HG03520 (cell line): Measurements from ENCODE around the gene RIMBP2.

Experiments used
- ATAC-seq: cut with Tn5 transposase; IDR thresholded peaks from one replicate; pipeline ENCODE4 v1.9.1; 2021; ENCODE audit warnings: mild to moderate bottlenecking, moderate library complexity; ENCODE audit not compliant: unreplicated experiment

RIMBP2 gene

GRCh38 chr12:130433834-130434233 lies 282.3 kb downstream of the RIMBP2 start:
- no peak for ATAC-seq

GRCh38 chr12:130433411-130433810 lies 282.7 kb downstream of the RIMBP2 start:
- ATAC-seq: no peak

- ATAC-seq: no peak
Measured at GRCh38 chr12:130431176-130431575, 284.9 kb downstream of the RIMBP2 start.

DNA sequence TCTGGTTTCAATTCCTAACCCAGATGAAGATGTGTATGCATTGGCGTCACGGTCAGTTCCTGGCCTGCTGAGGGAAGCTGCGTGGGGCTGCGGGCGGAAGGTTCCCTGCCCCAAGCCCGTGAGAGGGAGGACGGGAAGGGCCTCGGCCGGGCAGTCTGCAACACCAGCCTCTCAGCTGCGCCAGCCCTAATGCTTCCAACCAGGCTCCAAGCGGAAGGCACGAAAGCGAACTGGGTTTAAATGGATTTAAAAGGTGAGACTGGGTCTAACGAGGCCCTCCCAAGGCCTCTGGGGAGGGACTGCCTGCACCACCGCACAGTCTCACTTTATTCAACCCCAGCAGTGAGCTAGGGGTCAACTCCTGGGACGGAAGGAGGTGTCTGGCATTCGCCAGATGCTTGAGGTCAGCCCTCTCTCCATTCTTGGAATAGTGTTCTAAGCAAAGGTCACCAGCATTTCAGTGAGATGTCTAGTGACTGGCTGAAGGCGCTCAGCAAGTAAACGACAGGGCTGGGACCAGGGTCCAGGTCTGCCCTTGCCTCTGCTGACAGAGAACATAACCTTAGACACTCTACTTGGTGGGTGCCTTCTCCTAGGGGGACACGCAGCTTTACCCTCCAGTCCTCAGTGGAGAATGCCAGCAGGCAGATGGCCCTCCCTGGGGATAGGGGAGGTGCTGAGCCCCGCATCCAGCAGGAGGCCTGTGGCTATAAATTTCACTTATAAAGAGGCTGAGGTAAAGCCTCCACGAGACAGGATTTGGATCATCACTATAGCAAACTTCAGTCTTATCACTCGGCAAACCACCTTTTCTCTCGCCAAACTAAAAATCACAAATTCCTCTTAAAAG lies 286.2 kb downstream of the RIMBP2 start:
- ATAC-seq: no peak

GRCh38 chr12:130428116-130428515 lies 288.0 kb downstream of the RIMBP2 start:
- ATAC-seq: no peak

GRCh38 chr12:130427381-130427887 lies 288.7 kb downstream of the RIMBP2 start:
- no peak for ATAC-seq

DNA sequence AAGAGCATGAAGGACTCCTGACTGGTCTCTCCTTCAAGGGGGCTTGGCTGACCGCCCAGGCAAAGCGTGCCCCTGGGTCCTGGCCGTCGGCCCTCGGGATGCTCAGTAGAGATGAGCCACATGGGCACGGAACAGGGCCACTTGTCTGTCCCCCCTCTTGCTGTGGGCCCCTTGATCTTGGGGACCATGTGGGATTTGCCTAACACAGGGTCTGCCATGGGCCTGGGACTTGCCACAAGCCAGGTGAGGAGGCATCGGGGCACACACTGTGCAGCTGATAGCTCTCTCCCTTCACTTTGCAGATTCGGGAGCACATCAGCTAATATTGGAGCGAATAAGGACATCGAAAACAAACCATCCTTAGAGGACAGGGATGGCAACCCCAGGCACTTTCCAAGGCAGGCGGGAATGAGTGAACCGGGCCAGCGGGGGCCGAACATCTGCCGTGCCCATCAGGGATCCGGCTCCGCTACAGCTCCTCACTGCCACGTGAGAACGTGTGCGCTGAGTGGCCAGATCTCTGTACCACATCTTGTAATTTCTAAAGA lies 290.3 kb downstream of the RIMBP2 start:
- ATAC-seq: no peak

DNA sequence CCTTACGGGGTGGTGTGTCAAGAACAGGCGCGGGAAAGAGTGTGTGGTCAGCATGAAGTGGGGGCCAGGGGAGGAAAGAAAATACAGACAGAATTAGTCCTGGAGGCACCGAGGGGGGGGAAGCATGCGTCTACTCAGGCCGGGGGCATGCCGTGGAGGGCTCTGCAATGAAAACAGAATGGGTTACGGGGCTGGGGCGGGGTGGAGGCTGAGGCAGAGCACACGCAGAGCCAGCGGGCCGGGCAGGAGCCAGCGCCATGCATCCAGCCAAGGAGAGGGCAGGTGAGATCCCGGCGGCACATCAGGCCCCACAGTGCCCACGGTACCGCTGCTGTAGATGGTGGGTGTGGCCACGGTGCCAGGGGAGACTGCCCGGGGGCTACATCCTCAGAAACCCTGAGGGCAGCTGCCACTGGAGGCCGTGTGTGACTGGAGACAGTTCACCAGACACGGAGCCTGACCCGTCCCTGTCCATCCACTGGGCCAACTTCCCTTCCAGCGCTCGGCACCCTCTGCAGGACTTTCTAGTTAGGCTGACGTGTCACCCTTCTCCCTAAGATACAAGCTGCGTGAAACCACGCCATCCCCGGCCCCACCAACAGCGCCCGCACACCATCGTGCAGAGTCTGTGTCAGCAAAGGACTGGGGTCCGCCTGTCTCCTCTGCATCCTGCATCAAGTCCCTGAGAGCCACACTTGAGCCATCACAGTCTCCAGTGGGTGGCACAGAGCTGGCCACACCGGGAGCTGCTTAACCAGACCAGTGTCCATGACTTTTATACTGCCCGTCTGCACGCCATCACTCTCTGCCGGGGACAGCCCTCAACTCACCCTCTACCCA lies 291.0 kb downstream of the RIMBP2 start:
- ATAC-seq: no peak

DNA sequence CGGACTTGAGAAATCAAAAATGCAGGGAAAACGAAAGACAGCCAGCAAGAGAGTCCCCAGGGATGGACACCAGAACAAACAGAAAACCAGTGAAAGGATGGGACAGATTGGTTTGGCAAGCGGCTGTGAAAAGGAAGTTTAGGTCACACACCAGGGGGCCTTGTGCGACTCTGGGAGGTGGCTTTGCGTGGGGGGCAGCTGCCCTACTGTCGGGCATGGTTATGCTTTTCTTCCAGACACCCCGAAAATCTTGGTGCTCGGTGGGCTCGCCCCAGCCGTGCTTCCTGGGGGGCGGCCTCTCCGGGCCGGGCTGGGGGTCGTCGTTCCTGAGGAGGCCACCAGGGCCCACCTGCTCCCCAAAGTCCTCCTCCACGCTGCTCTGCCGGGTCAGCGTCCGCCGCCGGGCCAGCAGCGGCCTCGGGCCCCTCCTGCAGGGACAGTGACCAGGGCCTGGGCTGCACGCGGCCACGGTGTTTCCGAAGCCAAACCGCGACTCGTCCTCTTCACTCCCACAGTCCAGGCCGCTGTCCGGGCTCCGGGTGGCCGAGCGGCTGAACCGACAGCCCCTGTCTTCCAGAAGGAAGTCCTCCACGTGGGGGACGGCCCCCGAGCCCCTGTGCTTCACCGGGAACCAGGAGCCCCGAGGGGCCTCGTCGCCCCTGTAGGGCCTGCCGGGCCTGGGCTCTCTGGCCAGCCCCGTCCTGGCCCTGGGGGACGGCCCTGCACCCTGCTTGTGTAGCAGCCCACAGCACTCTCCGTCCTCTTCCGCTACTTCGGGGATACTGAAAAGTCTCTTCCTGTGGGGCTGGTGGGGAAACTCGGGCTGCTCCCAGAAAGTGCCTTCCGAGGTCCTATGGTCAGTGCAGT lies 291.9 kb downstream of the RIMBP2 start:
- no peak for ATAC-seq

DNA sequence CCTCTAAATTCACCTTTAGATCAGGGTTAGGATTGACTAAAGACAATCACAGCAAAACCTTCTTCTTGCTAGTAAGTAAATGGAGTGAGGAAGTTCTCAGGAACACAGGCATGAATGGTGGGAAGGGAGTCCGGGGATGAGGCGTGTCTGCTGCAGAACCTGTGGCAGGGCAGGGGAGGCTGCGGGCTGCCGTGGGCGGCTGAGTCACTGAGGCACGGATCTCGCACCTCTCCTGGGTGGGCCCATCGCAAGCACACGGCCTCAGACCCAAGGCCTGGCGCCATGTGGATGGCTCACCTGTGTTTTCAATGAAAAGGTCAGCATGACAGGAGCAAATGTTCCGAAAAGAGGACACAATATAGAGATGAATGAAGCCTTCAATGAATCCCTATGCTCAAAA lies 293.0 kb downstream of the RIMBP2 start:
- ATAC-seq: no peak

DNA sequence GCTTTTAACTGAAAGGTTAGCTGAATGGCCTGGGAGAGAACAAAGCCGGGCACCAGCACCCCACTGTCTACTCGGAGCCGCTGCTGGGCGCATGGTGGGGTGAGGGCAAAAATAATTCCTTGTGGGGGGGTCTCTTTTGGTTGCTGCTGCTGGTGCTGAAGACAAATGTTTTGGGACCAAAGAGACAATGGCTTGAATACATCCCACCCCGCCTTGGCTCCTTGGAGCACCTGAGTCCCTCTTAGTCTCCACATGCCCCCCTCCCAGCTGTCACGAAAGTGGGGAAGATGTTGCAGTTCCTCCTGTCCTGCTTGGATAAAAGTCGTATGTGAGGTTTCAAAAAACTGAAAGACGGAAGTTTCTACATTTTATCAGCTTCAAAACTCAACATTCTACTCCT lies 293.4 kb downstream of the RIMBP2 start:
- no peak for ATAC-seq

DNA sequence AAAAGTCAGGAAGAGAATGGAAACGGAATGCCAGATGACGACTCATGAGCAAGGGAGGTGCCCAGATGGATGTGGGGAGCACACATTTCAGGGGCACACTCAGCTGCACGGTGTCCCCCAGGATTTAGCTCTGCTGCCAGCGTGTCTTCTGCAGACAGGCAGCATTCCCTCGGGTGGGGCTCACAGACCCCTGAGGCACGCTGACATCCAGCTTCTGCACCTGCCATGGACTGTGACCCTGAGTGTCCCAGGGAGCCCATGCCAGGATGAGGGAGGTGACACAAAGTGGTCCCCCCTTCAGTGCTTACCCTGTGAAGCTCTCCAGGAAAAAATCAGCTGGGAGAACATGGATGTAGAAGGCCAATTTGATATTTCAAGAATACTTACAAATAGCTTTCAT lies 294.2 kb downstream of the RIMBP2 start:
- no peak for ATAC-seq

DNA sequence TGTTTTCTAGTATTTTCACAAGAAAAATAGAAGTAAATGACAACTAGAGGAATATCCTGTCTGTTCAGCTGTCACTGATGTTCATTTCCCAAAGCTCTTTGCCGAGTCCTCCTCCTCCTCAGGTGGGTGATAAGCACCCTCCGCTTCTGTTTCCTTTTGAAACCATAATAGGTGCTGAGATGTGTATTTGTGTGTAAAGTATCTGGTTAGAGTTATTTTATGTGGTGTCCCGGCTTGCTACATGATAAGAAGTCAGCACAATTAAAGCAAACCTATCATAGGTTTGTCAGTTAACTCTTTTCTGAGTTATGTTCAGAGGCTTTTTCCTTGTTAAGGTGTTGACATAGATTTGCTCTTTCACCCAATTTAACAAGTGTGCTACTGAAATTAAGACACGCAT lies 296.0 kb downstream of the RIMBP2 start:
- ATAC-seq: no peak

GRCh38 chr12:130419116-130419515 lies 297.0 kb downstream of the RIMBP2 start:
- no peak for ATAC-seq

- no peak for ATAC-seq
Measured at GRCh38 chr12:130418251-130418650, 297.8 kb downstream of the RIMBP2 start.

- no peak for ATAC-seq
Measured at GRCh38 chr12:130414381-130414780, 301.7 kb downstream of the RIMBP2 start.

DNA sequence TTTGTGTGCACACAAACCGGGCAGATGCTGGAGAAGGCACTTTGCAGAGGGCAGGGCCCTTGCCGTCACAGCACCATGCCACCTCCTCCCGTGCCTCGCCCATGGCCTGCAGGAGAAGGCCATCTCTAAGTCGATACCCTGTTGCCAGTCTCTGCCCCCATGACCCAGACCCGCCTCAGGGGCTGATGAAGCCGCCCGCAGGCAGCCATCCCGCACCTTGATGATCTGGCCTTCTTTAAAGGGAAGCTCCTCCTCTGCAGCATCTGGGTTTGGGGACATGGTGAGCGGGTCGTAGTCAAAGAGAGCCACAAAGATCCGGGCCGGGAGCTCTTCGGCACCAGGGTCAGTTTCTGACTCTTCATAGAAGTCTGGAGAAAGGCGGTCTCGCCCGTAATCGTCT lies 302.2 kb downstream of the RIMBP2 start:
- no peak for ATAC-seq

DNA sequence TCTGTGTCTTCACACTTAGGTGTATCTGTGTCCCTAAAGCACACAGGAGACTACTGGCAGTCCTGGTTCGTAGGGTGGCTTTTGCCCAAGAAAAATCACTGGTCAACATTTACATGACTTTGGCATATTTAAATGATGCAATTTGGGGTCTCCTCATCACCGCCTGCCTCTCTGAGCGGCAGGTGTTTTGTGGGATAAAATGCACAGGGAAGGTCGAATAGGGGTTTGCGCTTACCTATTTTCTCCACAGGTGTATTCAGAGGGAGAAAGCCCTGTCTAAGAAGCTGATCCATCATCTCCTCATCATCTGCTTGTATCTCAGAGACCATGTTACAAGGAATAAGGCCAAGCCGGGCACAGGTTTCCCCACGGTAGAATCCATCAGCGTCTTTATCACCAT lies 303.7 kb downstream of the RIMBP2 start:
- ATAC-seq: no peak

GRCh38 chr12:130405332-130405731 lies 310.8 kb downstream of the RIMBP2 start:
- no peak for ATAC-seq

DNA sequence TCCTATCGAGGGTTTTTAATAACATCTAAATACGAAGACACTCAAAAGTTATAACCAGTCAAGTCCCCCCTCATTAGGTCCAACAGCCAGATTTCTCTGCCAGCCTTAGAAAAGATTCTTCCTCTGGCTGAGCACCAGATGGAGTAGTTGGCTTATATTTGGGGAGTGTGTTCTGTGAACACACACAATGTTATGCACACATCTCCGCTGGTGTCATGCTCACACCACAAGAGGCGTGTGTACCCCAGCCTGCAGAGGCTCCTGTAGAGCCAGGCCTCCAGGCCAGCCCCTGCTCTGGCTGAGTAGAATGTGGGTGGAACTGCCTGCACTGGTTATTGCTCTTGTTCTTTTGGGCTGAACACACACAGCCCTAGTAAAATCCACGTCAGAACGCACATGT lies 314.4 kb downstream of the RIMBP2 start:
- ATAC-seq: no peak
